Activated naive CD8-positive, alpha-beta T cell treated with anti-CD3 and anti-CD28 coated beads, Interleukin-2, amount 50 U/mL, for 16 hours (primary cell): ENCODE data around the gene PRKAB2.
"Not testable (repeated sequence)": the region's sequence is repeated elsewhere in the genome, so short reads cannot be mapped to it uniquely, and the experiment has no call there.

ENCODE experiments used
- DNase-seq: peaks from one replicate; pipeline ENCODE4 v3.0.0-alpha.2; 2020; ENCODE audit warnings: low read depth, low spot score

The PRKAB2 gene

GRCh38 chr1:147172168-147173016, at the start of gene PRKAB2:
TSS of gene PRKAB2 (minus strand) at chr1:147172470. CDS start at chr1:147172144, 326 bp downstream.
- peak; percentile 79 for DNase-seq

GRCh38 chr1:147218606-147219005, 46.3 kb upstream of the PRKAB2 start:
- DNase-seq = no peak

DNA sequence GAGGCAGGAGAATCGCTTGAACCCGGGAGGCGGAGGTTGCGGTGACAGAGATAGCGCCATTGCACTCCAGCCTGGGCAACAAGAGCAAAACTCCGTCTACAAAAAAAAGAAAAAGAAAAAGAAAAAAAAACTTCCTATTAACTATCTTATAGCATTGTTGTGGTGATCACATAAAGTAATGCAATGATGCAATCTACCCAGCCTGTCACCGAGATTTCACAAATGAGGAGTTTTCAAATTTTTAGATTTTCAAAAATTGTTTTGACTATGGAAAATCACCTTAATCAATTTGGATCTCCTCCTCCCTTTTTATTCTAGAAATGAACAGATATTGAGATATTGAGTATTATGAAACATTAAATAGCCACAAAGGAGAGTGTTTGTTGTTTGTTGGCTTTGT, 44.9 kb upstream of the PRKAB2 start:
- DNase-seq = no peak

GRCh38 chr1:147216124-147216523, 43.9 kb upstream of the PRKAB2 start:
- DNase-seq = no peak

DNA sequence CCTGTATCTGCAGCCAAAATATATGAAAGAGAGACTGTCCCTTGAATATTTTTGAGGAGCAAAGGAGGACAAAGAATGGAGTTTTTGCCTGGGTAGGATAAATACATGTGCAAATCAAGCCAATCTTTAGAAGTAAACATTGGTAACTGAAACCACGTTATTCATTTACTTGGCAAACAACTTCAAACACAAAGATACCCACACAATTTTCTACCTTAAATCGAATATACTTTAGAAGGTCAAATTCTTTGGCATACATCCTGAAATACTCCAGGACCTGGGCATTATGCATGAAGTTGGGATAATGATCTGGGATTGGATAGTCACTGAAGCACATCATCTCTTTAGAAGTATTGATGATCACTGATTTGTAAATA, 43.3 kb upstream of the PRKAB2 start:
- no peak for DNase-seq

DNA sequence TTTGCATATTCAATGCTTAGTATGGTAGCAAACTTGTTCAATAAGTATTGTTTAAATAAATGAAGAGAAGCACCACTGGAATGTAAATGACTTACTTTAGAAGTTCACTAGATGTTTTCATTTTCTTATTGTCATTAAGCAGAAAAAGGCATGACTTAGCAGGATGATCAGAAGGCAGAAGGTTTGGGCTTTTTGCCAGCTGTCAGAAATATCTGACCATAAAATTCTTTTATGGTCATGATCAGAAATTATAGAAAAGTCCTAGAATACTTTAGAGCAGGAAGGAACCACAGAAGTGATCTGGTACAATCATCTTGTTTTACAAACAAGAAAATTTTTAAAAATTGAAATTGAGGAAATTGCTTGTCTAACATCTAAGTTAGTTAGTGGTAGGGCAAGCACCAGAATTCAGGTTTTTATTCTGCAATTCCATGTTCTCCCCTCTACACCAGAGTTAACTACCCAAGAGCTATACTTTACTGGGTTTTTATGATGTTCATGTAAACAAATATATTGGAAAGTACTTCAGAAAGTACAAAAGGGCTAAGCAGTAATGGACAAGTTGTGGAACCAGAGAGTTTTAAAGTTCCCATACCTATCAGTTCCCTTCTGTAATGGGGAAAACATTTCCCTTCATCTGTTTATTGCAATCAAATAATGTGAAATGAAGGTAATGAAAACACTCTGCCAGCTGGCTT, 42.7 kb upstream of the PRKAB2 start:
- DNase-seq = no peak

DNA sequence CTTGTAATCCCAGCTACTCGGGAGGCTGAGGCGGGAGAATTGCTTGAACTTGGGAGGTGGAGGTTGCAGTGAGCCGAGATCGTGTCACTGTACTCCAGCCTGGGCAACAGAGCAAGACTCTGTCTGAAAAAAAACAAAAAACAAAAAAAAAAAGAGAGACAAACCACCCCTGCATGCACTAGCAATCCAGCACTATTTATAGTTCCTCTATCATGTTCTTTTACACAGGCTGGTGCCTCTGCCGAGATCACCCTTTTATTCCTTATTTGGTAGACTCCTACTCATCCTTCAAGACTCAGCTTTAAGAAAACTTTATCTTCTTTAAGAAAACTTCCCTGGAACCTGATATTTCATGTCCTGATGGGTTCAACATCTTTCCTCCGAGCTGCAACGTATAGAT, 42.1 kb upstream of the PRKAB2 start:
- DNase-seq = no peak

GRCh38 chr1:147213271-147213670, 41.0 kb upstream of the PRKAB2 start:
- no peak for DNase-seq

- no peak for DNase-seq
These were observed 39.3 kb upstream of the PRKAB2 start for GRCh38 chr1:147211577-147211976.

DNA sequence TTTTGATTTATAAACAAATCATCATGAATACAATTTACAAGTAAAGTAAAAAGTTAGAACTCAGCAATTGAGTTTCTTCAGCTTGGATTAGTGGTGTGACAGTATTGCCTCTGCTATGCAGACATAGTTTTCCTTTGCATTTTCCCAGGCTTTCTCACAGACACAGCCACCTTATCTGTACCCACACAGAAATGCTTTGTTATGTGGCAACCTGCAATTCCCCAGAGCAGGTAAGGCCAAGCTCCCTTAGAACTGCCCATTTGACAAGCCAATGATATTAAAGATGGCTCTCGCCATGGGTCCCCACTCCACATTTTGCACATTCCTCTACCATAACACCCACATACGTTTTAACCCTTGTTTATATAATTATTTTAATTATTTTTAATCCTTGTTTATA, 38.7 kb upstream of the PRKAB2 start:
- no peak for DNase-seq

GRCh38 chr1:147209825-147210821, 37.9 kb upstream of the PRKAB2 start:
- no peak for DNase-seq

DNA sequence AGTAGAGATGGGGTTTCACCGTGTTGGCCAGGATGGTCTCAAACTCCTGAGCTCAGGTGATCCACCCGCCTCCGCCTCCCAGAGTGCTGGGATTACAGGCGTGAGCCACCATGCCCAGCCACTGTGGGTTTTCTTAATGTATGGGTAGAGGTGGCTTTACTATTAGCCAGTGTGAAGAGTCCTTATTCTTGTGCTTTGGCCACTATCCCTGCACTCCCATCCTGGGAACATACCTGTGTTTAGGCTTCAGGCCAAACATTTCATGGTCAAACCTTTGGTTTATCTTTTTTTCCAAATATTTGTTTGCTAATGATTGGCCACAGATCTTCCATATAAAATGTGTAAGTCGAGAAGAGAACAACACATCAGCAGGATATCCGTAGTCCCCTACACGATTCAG, 36.3 kb upstream of the PRKAB2 start:
- DNase-seq = no peak

GRCh38 chr1:147207192-147207591, 34.9 kb upstream of the PRKAB2 start:
- DNase-seq = no peak

DNA sequence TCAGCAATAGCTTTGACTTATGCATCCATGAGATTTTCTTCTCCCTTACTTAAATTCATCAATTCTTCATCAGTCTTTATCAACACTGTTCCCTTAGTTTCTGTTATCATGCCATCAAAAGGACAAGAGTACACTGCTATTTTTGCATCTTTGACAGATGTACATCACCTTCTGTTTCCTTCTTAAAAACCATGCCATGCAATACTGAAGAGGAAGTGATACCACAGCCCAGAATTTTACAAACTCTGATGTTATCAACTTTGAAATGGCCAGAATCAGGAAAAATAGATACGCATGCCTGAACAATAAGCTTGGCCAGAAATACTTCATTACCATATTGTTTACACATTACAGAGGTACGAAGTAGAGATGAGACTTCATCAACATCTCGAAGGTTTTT, 31.8 kb upstream of the PRKAB2 start:
- DNase-seq = no peak

GRCh38 chr1:147202576-147202975, 30.3 kb upstream of the PRKAB2 start:
- no peak for DNase-seq

DNA sequence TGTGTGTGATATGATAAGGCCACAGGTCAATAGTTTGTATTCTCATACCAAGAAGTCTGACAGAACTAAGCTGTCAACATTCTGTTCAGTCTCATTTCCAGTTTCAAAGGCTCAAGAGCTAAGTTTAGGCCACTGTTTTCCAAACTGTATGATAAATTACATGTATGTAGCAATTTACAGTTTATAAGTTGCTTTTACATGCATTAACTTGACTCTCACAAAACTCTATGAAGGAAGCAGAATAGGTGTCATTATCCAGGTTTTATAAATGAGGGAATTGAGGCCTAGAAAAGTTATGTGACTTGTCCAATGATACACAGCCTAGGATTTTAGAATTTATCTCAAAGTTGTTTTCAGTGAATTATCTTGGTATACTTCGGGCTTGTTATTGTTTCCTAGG, 29.5 kb upstream of the PRKAB2 start:
- DNase-seq = no peak

DNA sequence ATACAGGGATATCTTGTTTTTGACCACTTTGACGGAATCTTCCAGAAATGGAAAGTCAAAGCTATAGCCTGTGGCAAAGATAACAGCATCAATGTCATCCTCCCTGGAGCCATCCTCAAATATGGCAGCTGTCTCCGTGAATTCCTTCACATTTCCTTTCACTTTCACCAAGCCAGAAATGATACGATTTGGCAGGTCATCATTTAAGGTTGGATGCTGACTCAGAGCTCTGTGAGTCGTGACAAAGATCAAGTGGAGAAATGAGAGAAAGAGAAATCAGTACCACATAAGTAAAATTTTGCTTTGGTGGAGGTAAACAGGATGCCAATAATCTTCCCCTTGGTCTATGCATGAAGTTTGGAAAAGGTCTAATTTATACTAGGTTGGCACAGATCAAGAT, 29.0 kb upstream of the PRKAB2 start:
- DNase-seq = no peak

DNA sequence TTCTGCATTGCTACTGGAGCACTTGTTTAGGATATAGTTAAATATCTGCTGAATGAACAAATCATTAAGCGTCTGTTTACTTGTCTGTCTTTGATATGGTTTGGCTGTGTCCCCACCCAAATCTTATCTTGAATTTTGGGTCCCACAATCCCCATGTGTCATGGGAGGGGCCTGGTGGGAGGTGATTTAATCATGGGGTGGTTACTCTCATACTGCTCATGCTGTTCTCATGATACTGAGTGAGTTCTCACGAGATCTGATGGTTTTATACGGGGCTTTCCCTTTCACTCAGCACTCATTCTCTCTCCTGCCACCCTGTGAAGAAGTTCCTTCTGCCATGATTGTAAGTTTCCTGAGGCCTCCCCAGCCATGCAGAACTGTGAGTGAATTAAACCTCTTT, 25.1 kb upstream of the PRKAB2 start:
- not testable (repeated sequence) for DNase-seq

DNA sequence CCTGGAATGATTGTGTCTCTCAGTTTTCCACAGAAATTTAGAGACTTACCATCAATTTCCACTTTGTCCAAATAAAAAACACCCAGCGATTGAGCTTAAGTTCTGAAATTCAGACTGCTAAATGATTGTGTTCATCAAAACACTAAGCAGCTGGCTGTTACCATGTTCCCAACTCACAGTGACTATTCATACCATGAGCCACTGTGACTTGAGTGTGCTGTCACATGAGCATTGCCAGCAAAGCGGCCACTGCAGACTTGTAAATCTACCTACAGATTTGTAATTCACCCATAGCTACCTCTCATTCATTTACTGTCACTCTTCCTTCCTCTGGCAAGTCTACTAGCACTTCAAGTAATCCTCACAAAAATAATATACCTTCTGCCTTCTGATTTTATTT, 17.2 kb upstream of the PRKAB2 start:
- no peak for DNase-seq

DNA sequence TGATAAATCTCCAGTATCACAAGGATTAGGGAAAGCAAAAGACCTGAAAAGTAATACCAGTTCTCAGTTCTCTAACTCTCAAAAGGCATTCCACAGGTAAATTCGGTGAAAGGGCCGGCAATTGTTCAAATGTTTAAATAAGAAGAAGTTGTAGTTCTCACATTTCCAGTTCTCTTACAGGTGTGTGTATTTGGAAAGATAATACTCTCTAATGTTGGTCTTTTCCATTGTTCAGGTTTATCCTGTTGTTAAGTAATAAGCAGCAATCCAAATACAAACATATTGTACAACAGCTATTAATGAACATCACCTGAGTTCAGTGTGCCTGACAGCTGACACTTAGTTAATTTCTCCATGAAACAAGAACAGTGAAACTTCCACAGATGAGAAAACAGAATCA, 13.2 kb upstream of the PRKAB2 start:
- DNase-seq = no peak

DNA sequence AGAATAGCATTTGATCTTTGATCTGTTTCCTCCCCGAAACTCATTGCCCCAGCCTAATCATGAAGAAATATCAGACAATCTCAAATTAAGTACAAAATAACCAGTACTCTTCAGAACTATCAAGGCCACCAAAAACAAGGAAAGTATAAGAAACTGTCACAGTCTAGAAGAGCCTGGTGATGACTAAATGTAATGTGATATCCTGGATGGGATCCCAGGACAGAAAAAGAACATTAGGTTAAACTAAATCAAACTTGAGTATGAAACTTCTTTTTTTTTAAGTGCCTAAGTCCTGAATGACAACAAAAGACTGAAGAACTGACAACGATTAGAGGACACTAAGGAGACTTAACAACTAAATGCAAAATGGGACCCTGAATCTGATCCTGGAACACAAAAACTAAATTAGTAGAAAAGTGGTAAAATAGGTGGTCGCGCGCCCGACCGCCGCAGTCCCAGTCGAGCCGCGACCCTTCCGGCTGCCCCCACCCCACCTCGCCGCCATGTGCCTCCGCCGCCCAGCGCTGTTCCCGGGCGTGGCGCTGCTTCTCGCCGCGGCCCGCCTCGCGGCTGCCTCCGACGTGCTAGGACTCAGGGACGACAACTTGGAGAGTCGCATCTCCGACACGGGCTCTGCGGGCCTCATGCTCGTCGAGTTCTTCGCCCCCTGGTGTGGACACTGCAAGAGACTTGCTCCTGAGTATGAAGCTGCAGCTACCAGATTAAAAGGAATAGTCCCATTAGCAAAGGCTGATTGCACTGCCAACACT, 5.5 kb upstream of the PRKAB2 start:
- DNase-seq = no peak
